Neural progenitor cell (in vitro differentiated cells): Measurements from ENCODE around the gene OTUD1. TPM values are rescaled to one million over a fixed set of nuclear protein-coding genes. Genes with fewer than 3 reads are reported as not detected.

ENCODE experiments used
- DNase-seq: peaks from one replicate; pipeline ENCODE4 v3.0.0-alpha.2; 2016; ENCODE audit warnings: low spot score
- H2AFZ ChIP-seq: fragments of 200-600 bp; sonication (generic); replicated peaks from 2 replicates; pipeline ENCODE4 v1.6.1; 2016; ENCODE audit warnings: antibody characterized with exemption
- H3F3A ChIP-seq: fragments of 200-600 bp; sonication (generic); 2 replicates; pipeline ENCODE4 v1.6.1; 2016; ENCODE audit warnings: antibody characterized with exemption, low read depth
- H3K27ac ChIP-seq: fragments of 200-600 bp; sonication (generic); 2 replicates; pipeline ENCODE4 v1.5.1; 2016; ENCODE audit warnings: mild to moderate bottlenecking
- H3K27me3 ChIP-seq: fragments of 200-600 bp; sonication (generic); 2 replicates; pipeline ENCODE4 v1.6.1; 2016; ENCODE audit warnings: mild to moderate bottlenecking, moderate library complexity
- H3K36me3 ChIP-seq: fragments of 200-600 bp; sonication (generic); 2 replicates; pipeline ENCODE4 v1.5.1; 2016
- H3K4me1 ChIP-seq: fragments of 200-600 bp; sonication (generic); 2 replicates; pipeline ENCODE4 v1.6.1; 2016; ENCODE audit warnings: mixed run types
- H3K4me2 ChIP-seq: fragments of 200-600 bp; sonication (generic); 2 replicates; pipeline ENCODE4 v1.6.1; 2016
- H3K4me3 ChIP-seq: fragments of 200-600 bp; sonication (generic); 2 replicates; pipeline ENCODE4 v1.5.1; 2016
- H3K79me2 ChIP-seq: fragments of 200-600 bp; sonication (generic); 2 replicates; pipeline ENCODE4 v1.6.1; 2016; ENCODE audit warnings: low read depth
- H3K9ac ChIP-seq: fragments of 200-600 bp; sonication (generic); 2 replicates; pipeline ENCODE4 v1.6.1; 2016
- H3K9me3 ChIP-seq: fragments of 200-600 bp; sonication (generic); 2 replicates; pipeline ENCODE4 v1.5.1; 2016; ENCODE audit warnings: low read depth
- H4K20me1 ChIP-seq: fragments of 200-600 bp; sonication (generic); 2 replicates; pipeline ENCODE4 v1.6.1; 2016; ENCODE audit warnings: low read depth
- H3K27ac Mint-ChIP-seq: 3 replicates; pipeline ENCODE4 v1.8.0; 2021; ENCODE audit warnings: mixed read lengths
- H3K27me3 Mint-ChIP-seq: 2 replicates; pipeline ENCODE4 v1.8.0; 2022; ENCODE audit warnings: low read depth, mild to moderate bottlenecking, inconsistent platforms, moderate library complexity, mixed read lengths; ENCODE audit not compliant: insufficient read depth
- H3K36me3 Mint-ChIP-seq: 3 replicates; pipeline ENCODE4 v1.8.0; 2021; ENCODE audit warnings: mixed read lengths
- H3K4me1 Mint-ChIP-seq: 3 replicates; pipeline ENCODE4 v1.8.0; 2021; ENCODE audit warnings: mixed read lengths
- H3K4me3 Mint-ChIP-seq: 3 replicates; pipeline ENCODE4 v1.8.0; 2021; ENCODE audit warnings: mild to moderate bottlenecking, moderate library complexity, mixed read lengths
- H3K9me3 Mint-ChIP-seq: 3 replicates; pipeline ENCODE4 v1.8.0; 2020; ENCODE audit warnings: mixed read lengths
- CTCF ChIP-seq: fragments of 200-600 bp; sonication (generic); IDR thresholded peaks from 2 replicates; pipeline ENCODE4 v1.5.1; 2017; ENCODE audit warnings: antibody characterized with exemption, mild to moderate bottlenecking
- EZH2 ChIP-seq: fragments of 200-600 bp; sonication (generic); IDR thresholded peaks from 2 replicates; pipeline ENCODE4 v1.6.1; 2017; ENCODE audit warnings: antibody characterized with exemption, mild to moderate bottlenecking, moderate library complexity
- EZH2phosphoT487 ChIP-seq: fragments of 200-600 bp; sonication (generic); IDR thresholded peaks from 2 replicates; pipeline ENCODE4 v1.6.1; 2017; ENCODE audit warnings: antibody characterized with exemption
- total RNA-seq: library from RNA; depleted of rRNA; stranded (reverse); fragments of >200 nt; gene quantifications from 2 replicates; pipeline ENCODE4 v1.2.3, GENCODE V29; 2015; ENCODE audit warnings: low replicate concordance

The OTUD1 gene
- total RNA-seq, 1 donor from 2014 or later, result 7.9 TPM

GRCh38 chr10:23439452-23439960, 631 bp downstream of the OTUD1 start:
- peak; percentile 63 for DNase-seq
- Histone ChIP-seq H3F3A (peaks cover 12% of the 10 kb centered on the region), H3K27me3 (peaks cover 20% of the 10 kb centered on the region), H3K36me3 (no peaks in the 10 kb centered on the region), H3K4me3 (peak overlapping the region; percentile 95), H3K4me2 (peak overlapping the region; percentile 96), H3K9me3 (no peaks in the 10 kb centered on the region), H3K9ac (no peak overlapping the region), H2AFZ (peak overlapping the region; percentile 95), H3K27ac (no peak overlapping the region), H3K79me2 (no peaks in the 10 kb centered on the region), H3K4me1 (peaks cover 12% of the 10 kb centered on the region), H4K20me1 (peaks cover 12% of the 10 kb centered on the region)
- H3K27me3 Mint-ChIP-seq, result peaks cover 12% of the 10 kb centered on the region
- no peaks in the 10 kb centered on the region for H3K36me3 Mint-ChIP-seq
- H3K9me3 Mint-ChIP-seq, result no peaks in the 10 kb centered on the region
- H3K4me1 Mint-ChIP-seq, result peaks cover 36% of the 10 kb centered on the region
- H3K4me3 Mint-ChIP-seq, result peak overlapping the region; percentile 43
- no peak for TF ChIP-seq EZH2phosphoT487
- TF ChIP-seq EZH2, result no peak
- TF ChIP-seq CTCF, result no peak
- H3K27ac Mint-ChIP-seq, result no peak overlapping the region

GRCh38 chr10:23439961-23440889, 1.4 kb downstream of the OTUD1 start:
- Histone ChIP-seq H4K20me1 (peaks cover 12% of the 10 kb centered on the region), H3K9ac (peak overlapping the region; percentile 42), H3K36me3 (no peaks in the 10 kb centered on the region), H2AFZ (peak overlapping the region; percentile 54), H3K9me3 (no peaks in the 10 kb centered on the region), H3K4me1 (peaks cover 12% of the 10 kb centered on the region), H3K4me3 (peak overlapping the region; percentile 95), H3K27me3 (peaks cover 20% of the 10 kb centered on the region), H3F3A (peaks cover 12% of the 10 kb centered on the region), H3K4me2 (peak overlapping the region; percentile 96), H3K79me2 (no peaks in the 10 kb centered on the region), H3K27ac (no peak overlapping the region)
- Mint-ChIP-seq H3K27me3 (peaks cover 12% of the 10 kb centered on the region), H3K4me1 (peaks cover 36% of the 10 kb centered on the region), H3K9me3 (no peaks in the 10 kb centered on the region), H3K4me3 (peak overlapping the region; percentile 92), H3K36me3 (no peaks in the 10 kb centered on the region), H3K27ac (no peak overlapping the region)
- no peak for TF ChIP-seq CTCF
- peak; percentile 68 for TF ChIP-seq EZH2
- DNase-seq, result peak; percentile 57

GRCh38 chr10:23441251-23441650, 2.4 kb downstream of the OTUD1 start:
- H3K9ac ChIP-seq, result no peak overlapping the region
- H3K36me3 ChIP-seq, result no peaks in the 10 kb centered on the region
- H3K27me3 Mint-ChIP-seq, result peaks cover 12% of the 10 kb centered on the region
- H3K79me2 ChIP-seq, result no peaks in the 10 kb centered on the region
- H3K4me2 ChIP-seq, result peak overlapping the region; percentile 96
- no peaks in the 10 kb centered on the region for H3K9me3 ChIP-seq
- peaks cover 20% of the 10 kb centered on the region for H3K27me3 ChIP-seq
- no peak overlapping the region for H3K27ac Mint-ChIP-seq
- peaks cover 12% of the 10 kb centered on the region for H4K20me1 ChIP-seq
- peaks cover 40% of the 10 kb centered on the region for H3K4me1 Mint-ChIP-seq
- H3K27ac ChIP-seq, result no peak overlapping the region
- H3K4me1 ChIP-seq, result peaks cover 12% of the 10 kb centered on the region
- H3K36me3 Mint-ChIP-seq, result peaks cover 3% of the 10 kb centered on the region
- peaks cover 12% of the 10 kb centered on the region for H3F3A ChIP-seq
- H3K4me3 Mint-ChIP-seq, result peak overlapping the region; percentile 92
- H3K9me3 Mint-ChIP-seq, result no peaks in the 10 kb centered on the region
- DNase-seq, result no peak
- H2AFZ ChIP-seq, result no peak overlapping the region
- no peak for TF ChIP-seq EZH2phosphoT487
- TF ChIP-seq EZH2, result no peak
- no peak for TF ChIP-seq CTCF
- peak overlapping the region; percentile 95 for H3K4me3 ChIP-seq
